OCI-LY7 (cell line): Measurements from ENCODE around the gene PDE9A. TPM values are rescaled to one million over a fixed set of nuclear protein-coding genes. Genes with fewer than 3 reads are reported as not detected.

Source experiments
- BruUV-seq: library from RNA; stranded (reverse); fragments of 400-500 nt; replicated peaks from 2 replicates; lab custom pipeline; 2021; lab: Mats Ljungman, UMichigan
- CTCF ChIA-PET: fragments of 300-600 bp; sonication (Branson Sonifier 250); formaldehyde crosslinking; loops from one replicate; lab custom pipeline; 2022; ENCODE audit warnings: antibody characterized with exemption; ENCODE audit not compliant: unreplicated experiment; lab: Charles Lee
- POLR2A ChIA-PET: fragments of 300-600 bp; sonication (Branson Sonifier 250); formaldehyde crosslinking; loops from one replicate; lab custom pipeline; 2022; ENCODE audit warnings: antibody characterized with exemption; lab: Charles Lee
- DNase-seq: peaks from one replicate; pipeline ENCODE4 v3.0.0-alpha.2; 2015; ENCODE audit warnings: low spot score
- H2AFZ ChIP-seq: fragments of 200-600 bp; sonication (generic), shearing (Covaris generic); 2 replicates; pipeline ENCODE4 v1.6.1; 2014; ENCODE audit warnings: mild to moderate bottlenecking, antibody characterized with exemption, low read length, moderate library complexity
- H3K27ac ChIP-seq: fragments of 200-600 bp; sonication (generic); 2 replicates; pipeline ENCODE4 v1.5.1; 2014; ENCODE audit warnings: mixed run types, low read depth, mild to moderate bottlenecking, moderate library complexity, low read length, inconsistent platforms; ENCODE audit not compliant: poor library complexity, severe bottlenecking
- H3K36me3 ChIP-seq: fragments of 200-600 bp; sonication (generic); 2 replicates; pipeline ENCODE4 v1.6.1; 2014; ENCODE audit warnings: mild to moderate bottlenecking, antibody characterized with exemption, low read length, moderate library complexity, mixed read lengths; ENCODE audit not compliant: insufficient read depth
- H3K4me1 ChIP-seq: fragments of 200-600 bp; sonication (generic); 2 replicates; pipeline ENCODE4 v1.5.1; 2014; ENCODE audit warnings: mild to moderate bottlenecking, low read length; ENCODE audit not compliant: insufficient read depth, poor library complexity, severe bottlenecking
- H3K4me2 ChIP-seq: fragments of 200-600 bp; sonication (generic); 2 replicates; pipeline ENCODE4 v1.6.1; 2014; ENCODE audit warnings: mild to moderate bottlenecking, low read length
- H3K4me3 ChIP-seq: fragments of 200-600 bp; sonication (generic); 2 replicates; pipeline ENCODE4 v1.5.1; 2014; ENCODE audit warnings: mild to moderate bottlenecking, low read depth, low read length; ENCODE audit not compliant: poor library complexity, severe bottlenecking
- H3K79me2 ChIP-seq: fragments of 200-600 bp; sonication (generic); 2 replicates; pipeline ENCODE4 v1.6.1; 2016; ENCODE audit warnings: low read depth, mild to moderate bottlenecking, low read length, moderate library complexity, mixed read lengths; ENCODE audit not compliant: insufficient read depth
- H3K9me2 ChIP-seq: fragments of 200-600 bp; sonication (generic); 2 replicates; pipeline ENCODE4 v1.6.1; 2016; ENCODE audit warnings: mild to moderate bottlenecking, low read length, mixed read lengths; ENCODE audit not compliant: insufficient read depth
- H3K9me3 ChIP-seq: fragments of 200-600 bp; sonication (generic); 2 replicates; pipeline ENCODE4 v1.6.1; 2014; ENCODE audit warnings: mild to moderate bottlenecking, mixed run types, low read length, mixed read lengths
- H4K20me1 ChIP-seq: fragments of 200-600 bp; sonication (generic); 2 replicates; pipeline ENCODE4 v1.6.1; 2014; ENCODE audit warnings: mild to moderate bottlenecking, antibody characterized with exemption, low read length, moderate library complexity, mixed read lengths; ENCODE audit not compliant: insufficient read depth
- EZH2phosphoT487 ChIP-seq: fragments of 200-600 bp; sonication (generic); IDR thresholded peaks from 2 replicates; pipeline ENCODE4 v1.6.1; 2018; ENCODE audit warnings: low read depth, borderline replicate concordance, mild to moderate bottlenecking, mixed run types, antibody characterized with exemption, low read length, moderate library complexity, mixed read lengths
- intact Hi-C: fragments of 100-400 bp; cut with micrococcal nuclease; formaldehyde crosslinking; loops from one replicate; pipeline ENCODE4 v1.10.0; 2022; ENCODE audit not compliant: unreplicated experiment
- total RNA-seq, 2 experiments: library from RNA; depleted of rRNA in 1 of 2; stranded (reverse); fragments of >200 nt in 1 of 2; shearing (Covaris generic) in 1 of 2; gene quantifications; 2 replicates each; pipeline ENCODE4 v1.2.3, GENCODE V29; 2014 to 2022
- TF ChIP-seq, protein P1 (sequence below): fragments of 200-600 bp; sonication (generic); conservative IDR thresholded peaks from 2 replicates; pipeline ENCODE4 v1.5.1; 2014; ENCODE audit warnings: mild to moderate bottlenecking, antibody characterized with exemption, low read length, moderate library complexity, mixed read lengths

PDE9A gene
- total RNA-seq, 2 experiments from 2014 or later = 11.4 to 22.4 TPM

DNA sequence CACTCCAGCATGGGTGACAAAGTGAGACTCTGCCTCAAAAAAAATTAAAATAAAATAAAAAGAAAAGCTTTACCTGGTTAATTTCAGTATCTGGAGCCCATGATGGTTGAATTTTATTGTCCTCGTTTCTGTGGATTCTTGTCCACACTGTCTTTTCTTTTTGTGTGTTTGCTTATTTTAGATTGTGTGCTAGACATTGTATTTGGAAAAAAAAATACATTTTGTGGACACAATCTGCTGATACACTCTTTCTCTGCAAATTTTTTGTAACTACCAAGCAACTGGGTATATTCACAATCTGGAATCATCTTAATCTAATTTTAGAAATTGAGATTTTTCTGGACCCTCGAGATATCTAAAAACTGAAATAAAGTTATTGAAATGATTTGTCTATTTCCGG is 41.6 kb upstream of the PDE9A start:
- Histone ChIP-seq H3K4me3 (no peak overlapping the region), H3K4me1 (no peaks in the 10 kb centered on the region), H2AFZ (no peak overlapping the region), H3K9me3 (no peaks in the 10 kb centered on the region), H4K20me1 (no peaks in the 10 kb centered on the region), H3K9me2 (no peaks in the 10 kb centered on the region), H3K27ac (no peak overlapping the region), H3K79me2 (no peaks in the 10 kb centered on the region), H3K36me3 (no peaks in the 10 kb centered on the region), H3K4me2 (no peak overlapping the region)
- CTCF ChIA-PET = no interaction called here
- no peak for TF ChIP-seq EZH2phosphoT487
- TF ChIP-seq, protein P1, sequence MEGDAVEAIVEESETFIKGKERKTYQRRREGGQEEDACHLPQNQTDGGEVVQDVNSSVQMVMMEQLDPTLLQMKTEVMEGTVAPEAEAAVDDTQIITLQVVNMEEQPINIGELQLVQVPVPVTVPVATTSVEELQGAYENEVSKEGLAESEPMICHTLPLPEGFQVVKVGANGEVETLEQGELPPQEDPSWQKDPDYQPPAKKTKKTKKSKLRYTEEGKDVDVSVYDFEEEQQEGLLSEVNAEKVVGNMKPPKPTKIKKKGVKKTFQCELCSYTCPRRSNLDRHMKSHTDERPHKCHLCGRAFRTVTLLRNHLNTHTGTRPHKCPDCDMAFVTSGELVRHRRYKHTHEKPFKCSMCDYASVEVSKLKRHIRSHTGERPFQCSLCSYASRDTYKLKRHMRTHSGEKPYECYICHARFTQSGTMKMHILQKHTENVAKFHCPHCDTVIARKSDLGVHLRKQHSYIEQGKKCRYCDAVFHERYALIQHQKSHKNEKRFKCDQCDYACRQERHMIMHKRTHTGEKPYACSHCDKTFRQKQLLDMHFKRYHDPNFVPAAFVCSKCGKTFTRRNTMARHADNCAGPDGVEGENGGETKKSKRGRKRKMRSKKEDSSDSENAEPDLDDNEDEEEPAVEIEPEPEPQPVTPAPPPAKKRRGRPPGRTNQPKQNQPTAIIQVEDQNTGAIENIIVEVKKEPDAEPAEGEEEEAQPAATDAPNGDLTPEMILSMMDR = no peak
- BruUV-seq = no TSS peak
- POLR2A ChIA-PET = no interaction called here
- DNase-seq = no peak
- intact Hi-C loops = loop anchor here (10.0 kb wide), 1 partner anchor 47 kb away; no protein-coding TSS in a partner anchor

DNA sequence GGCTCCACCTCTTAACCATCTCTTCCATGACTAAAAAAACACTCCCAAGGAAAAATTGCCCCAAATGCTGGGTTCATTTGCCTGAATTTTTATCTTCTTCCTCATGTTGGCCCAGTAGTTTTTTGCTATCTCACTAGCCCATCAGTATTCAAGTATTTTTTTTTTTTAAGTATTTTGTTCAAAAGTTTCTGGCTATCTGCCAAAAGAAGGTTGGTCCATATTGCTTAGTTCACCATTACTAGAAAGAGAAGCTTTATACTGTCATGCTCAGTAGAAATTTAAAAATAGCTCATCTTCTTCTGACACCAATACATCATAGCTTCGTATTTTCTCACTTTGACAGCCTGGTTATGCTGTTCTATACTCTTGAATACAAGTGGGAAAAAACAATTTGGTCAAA is 41.0 kb upstream of the PDE9A start:
- H3K4me2 ChIP-seq = no peak overlapping the region
- no peaks in the 10 kb centered on the region for H3K36me3 ChIP-seq
- no peak for TF ChIP-seq EZH2phosphoT487
- TF ChIP-seq, protein P1 = no peak
- ChIA-PET POLR2A (no interaction called here), CTCF (no interaction called here)
- no peak overlapping the region for H3K4me3 ChIP-seq
- no peaks in the 10 kb centered on the region for H3K9me3 ChIP-seq
- H3K9me2 ChIP-seq = no peaks in the 10 kb centered on the region
- H3K4me1 ChIP-seq = no peaks in the 10 kb centered on the region
- intact Hi-C loops = loop anchor here (10.0 kb wide), 1 partner anchor 48 kb away; no protein-coding TSS in a partner anchor
- DNase-seq = no peak
- no peak overlapping the region for H3K27ac ChIP-seq
- no TSS peak for BruUV-seq
- H2AFZ ChIP-seq = no peak overlapping the region
- H4K20me1 ChIP-seq = no peaks in the 10 kb centered on the region
- H3K79me2 ChIP-seq = no peaks in the 10 kb centered on the region

DNA sequence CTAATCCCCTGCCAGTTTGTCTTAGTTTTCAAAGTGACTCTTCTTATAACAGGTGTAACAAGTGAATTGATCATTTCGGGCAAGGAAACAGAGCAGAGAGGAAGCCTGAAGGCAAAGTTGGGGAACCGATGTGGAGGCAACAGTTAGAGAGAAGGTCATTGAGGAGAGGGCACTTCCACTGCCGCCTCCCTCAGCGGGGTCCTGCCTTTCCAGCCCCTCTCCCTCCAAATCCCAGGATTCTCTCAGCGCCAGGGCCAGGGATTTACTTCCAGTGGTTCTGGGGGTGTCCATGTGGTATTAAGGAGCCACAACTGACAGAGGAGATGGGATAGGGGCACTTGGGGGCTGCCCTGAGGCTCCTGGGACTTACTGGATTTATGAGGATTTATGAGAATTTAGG is 39.7 kb upstream of the PDE9A start:
- DNase-seq = no peak
- Histone ChIP-seq H3K4me3 (no peak overlapping the region), H3K79me2 (no peaks in the 10 kb centered on the region), H4K20me1 (no peaks in the 10 kb centered on the region), H3K4me2 (no peak overlapping the region), H3K27ac (no peak overlapping the region), H2AFZ (no peak overlapping the region), H3K9me2 (no peaks in the 10 kb centered on the region), H3K9me3 (no peaks in the 10 kb centered on the region), H3K4me1 (no peaks in the 10 kb centered on the region), H3K36me3 (no peaks in the 10 kb centered on the region)
- no TSS peak for BruUV-seq
- intact Hi-C loops = loop anchor here (10.0 kb wide), 1 partner anchor 49 kb away; no protein-coding TSS in a partner anchor
- CTCF ChIA-PET = no interaction called here
- POLR2A ChIA-PET = no interaction called here
- TF ChIP-seq, protein P1 = no peak
- no peak for TF ChIP-seq EZH2phosphoT487
